ENCODE data around the gene C6orf47. TPM values are rescaled to one million over a fixed set of nuclear protein-coding genes. Genes with fewer than 3 reads are reported as not detected.

The C6orf47 gene
- total and polyA plus RNA-seq, 2 donors (not counting 3 experiments of a cell fraction or from before 2014, with no cell fraction given) = 5.8 to 12.8 TPM

- peaks cover 44% of the 10 kb centered on the region for H3K4me1 ChIP-seq (ENCODE audit: control insufficient read depth, extremely low read depth, insufficient read depth, low read length)
- no TSS peak for BruUV-seq (replicated peaks)
- peaks cover 46% of the 10 kb centered on the region for H3K79me2 ChIP-seq (ENCODE audit: control insufficient read depth, insufficient read depth, low read length)
- H4K20me1 ChIP-seq (replicated peaks; ENCODE audit: control insufficient read depth, extremely low read depth, insufficient read depth, low read length) = no peaks in the 10 kb centered on the region
- H3K9ac ChIP-seq (replicated peaks; ENCODE audit: extremely low read depth, insufficient read depth, low read length) = no peak overlapping the region
- no peaks in the 10 kb centered on the region for H3K27me3 ChIP-seq (ENCODE audit: control insufficient read depth in 2 of 2, insufficient read depth in 2 of 2, low read length in 2 of 2)
- H3K27ac ChIP-seq (ENCODE audit: insufficient read depth, low read depth, low read length) = peak overlapping the region; percentile 14
- TF ChIP-seq FOS (IDR thresholded peaks at IDR 0.05; ENCODE audit: borderline replicate concordance, insufficient read depth, low read length) = no peak
- TF ChIP-seq CTCF (IDR thresholded peaks at IDR 0.05; ENCODE audit: extremely low read depth in 1 of 2, insufficient read depth in 1 of 2, low read depth in 1 of 2, low read length in 2 of 2) = no peak
- TF ChIP-seq POLR2AphosphoS5 (IDR thresholded peaks at IDR 0.05; ENCODE audit: insufficient read depth, low read depth, low read length) = no peak
- TF ChIP-seq JUN (IDR thresholded peaks at IDR 0.05; ENCODE audit: borderline replicate concordance, insufficient read depth, insufficient read length, low read depth) = no peak
- TF ChIP-seq MYC (IDR thresholded peaks at IDR 0.05; ENCODE audit: low read depth, low read length) = no peak
- no peak for TF ChIP-seq POLR2A (IDR thresholded peaks at IDR 0.05; ENCODE audit: low read depth, low read length)
- no peak for TF ChIP-seq MAX (IDR thresholded peaks at IDR 0.05; ENCODE audit: insufficient read depth, insufficient read length)
- TF ChIP-seq EZH2 (IDR thresholded peaks at IDR 0.05; ENCODE audit: borderline replicate concordance, low read depth, low read length, severe bottlenecking) = no peak
- no peak for TF ChIP-seq GATA2 (IDR thresholded peaks at IDR 0.05; ENCODE audit: insufficient read depth, insufficient read length, low read depth, low read length)
- DNase-seq (ENCODE audit: low read depth, low spot score) (no peak), FAIRE-seq (no peak)
- ChIA-PET POLR2A (interaction anchor here (0.9 to 1.0 kb wide), 2 partner anchors 11 to 164 kb away, joined by 3 to 5 read pairs; partner anchors contain the start of genes BAG6 and HSPA1B), CTCF (interaction anchor here (0.8 to 5.7 kb wide), 6 partner anchors 11 to 159 kb away, joined by 3 to 38 read pairs (median 4); partner anchors contain the start of genes BAG6 and LSM2)
- no peak overlapping the region for H2AFZ ChIP-seq (ENCODE audit: low read depth, low read length)
- dilution Hi-C loops (cut with MboI; ENCODE audit: extremely low pct_ligation_motif_present, low sequenced_read_pairs) = no loop called here
- H3K4me2 ChIP-seq (ENCODE audit: insufficient read depth, low read length) = peak overlapping the region; percentile 86
- H3K9me1 ChIP-seq (replicated peaks; ENCODE audit: control insufficient read depth, extremely low read depth, insufficient read depth, low read length) = no peaks in the 10 kb centered on the region
- H3K4me3 ChIP-seq (replicated peaks in 1 of 3; ENCODE audit: insufficient read depth in 1 of 3, low read depth in 1 of 3, low read length in 3 of 3) = peak overlapping the region in 2 of 3 experiments; percentile 70 to 94
- H3K36me3 ChIP-seq (ENCODE audit: control insufficient read depth in 2 of 2, extremely low read depth in 1 of 2, insufficient read depth in 2 of 2, low read length in 2 of 2) = peaks cover 7 to 10% of the 10 kb centered on the region in 2 experiments
- H3K9me3 ChIP-seq (replicated peaks; ENCODE audit: control insufficient read depth, insufficient read depth, low read length) = no peaks in the 10 kb centered on the region
- intact Hi-C loops (cut with micrococcal nuclease) = loop anchor here (5.0 to 10.0 kb wide), 2 partner anchors 171 to 531 kb away; partner anchors contain the start of genes GPSM3 and PBX2
Measured at GRCh38 chr6:31663126-31663960, 2.8 kb upstream of the C6orf47 start.

Data from endothelial cell of umbilical vein (primary cell).